GM12801 (cell line): Measurements from ENCODE around the gene APELA.

Source experiments
- CTCF ChIP-seq: IDR thresholded peaks from one replicate; pipeline ENCODE4 v1.5.1; 2011; ENCODE audit warnings: control low read depth; ENCODE audit not compliant: insufficient read length; ENCODE audit errors: extremely low read depth

APELA gene

GRCh38 chr4:164926301-164926700, 49.3 kb downstream of the APELA start:
- TF ChIP-seq CTCF = no peak

- no peak for TF ChIP-seq CTCF
These were observed 53.7 kb downstream of the APELA start for GRCh38 chr4:164930647-164931046.

GRCh38 chr4:164931551-164932324, 54.8 kb downstream of the APELA start:
- TF ChIP-seq CTCF = no peak

GRCh38 chr4:164933244-164933643, 56.3 kb downstream of the APELA start:
- TF ChIP-seq CTCF = no peak

- TF ChIP-seq CTCF = no peak
These were observed 58.4 kb downstream of the APELA start for GRCh38 chr4:164935363-164935762.

GRCh38 chr4:164937576-164938270, 60.7 kb downstream of the APELA start:
- no peak for TF ChIP-seq CTCF

GRCh38 chr4:164943192-164943591, 66.2 kb downstream of the APELA start:
- TF ChIP-seq CTCF = no peak
